Sigmoid colon (tissue), 7 donors: ENCODE results near the gene ABCC4. TPM values are rescaled to one million over a fixed set of nuclear protein-coding genes. Genes with fewer than 3 reads are reported as not detected.

Experiments used
- DNase-seq: peaks from one replicate; pipeline ENCODE4 v3.0.0-alpha.2; 2019
- H3K27ac ChIP-seq, 4 donors: fragments of 200-600 bp; sonication (generic); one replicate each; pipeline ENCODE4 v1.5.1; 2016 to 2019; ENCODE audit warnings: mild to moderate bottlenecking in 1 of 4
- H3K27me3 ChIP-seq, 3 donors: fragments of 200-600 bp; sonication (generic); one replicate each; pipeline ENCODE4 v1.5.1; 2019; ENCODE audit warnings: mild to moderate bottlenecking in 1 of 3
- H3K36me3 ChIP-seq, 4 donors: fragments of 200-600 bp; sonication (generic); one replicate each; pipeline ENCODE4 v1.5.1; 2016 to 2019
- H3K4me1 ChIP-seq, 4 donors: fragments of 200-600 bp; sonication (generic); one replicate each; pipeline ENCODE4 v1.5.1; 2017 to 2019
- H3K4me3 ChIP-seq, 4 donors: fragments of 200-600 bp; sonication (generic); one replicate each; pipeline ENCODE4 v1.5.1; 2017 to 2019; ENCODE audit warnings: mild to moderate bottlenecking in 2 of 4, moderate library complexity in 1 of 4
- H3K9me3 ChIP-seq, 4 donors: fragments of 200-600 bp in 3 of 4; sonication (generic) in 3 of 4; one replicate each; pipeline versions ENCODE4 v1.5.1 to v1.6.1; 2013 to 2019
- EP300 ChIP-seq, 4 donors: sonication (generic); formaldehyde crosslinking; IDR thresholded peaks; one replicate each; pipeline ENCODE4 v1.6.1; 2017; ENCODE audit warnings: antibody characterized with exemption in 4 of 4
- POLR2A ChIP-seq, 2 donors: fragments of 450-650 bp; IDR thresholded peaks; one replicate each; pipeline ENCODE4 v1.6.1; 2016; ENCODE audit warnings: antibody characterized with exemption in 2 of 2, mild to moderate bottlenecking in 2 of 2, moderate library complexity in 2 of 2
- POLR2AphosphoS5 ChIP-seq, 4 donors: sonication (generic); formaldehyde crosslinking; IDR thresholded peaks; one replicate each; pipeline ENCODE4 v1.6.1; 2017; ENCODE audit warnings: antibody characterized with exemption in 4 of 4
- WGBS, 2 donors: extraction: QIAGEN DNeasy Blood & Tissue Kit; methylation state at CpG; one replicate each; pipeline ENCODE4 v1.1.7; 2013; 5-methylcytosine and 5-hydroxymethylcytosine counted together
- intact Hi-C: fragments of 100-400 bp; cut with DNase I; formaldehyde crosslinking; loops from one replicate; pipeline ENCODE4 v1.15.1; 2023
- polyA plus RNA-seq, 3 donors: library from polyadenylated mRNA; stranded (reverse); fragments of 200-250 nt; gene quantifications; one replicate each; pipeline ENCODE4 v1.2.3, GENCODE V29; 2013
- total RNA-seq, 4 donors: library from RNA; depleted of rRNA; stranded (reverse); fragments of >200 nt; gene quantifications; one replicate each; pipeline ENCODE4 v1.1.0, GENCODE V29; 2016
- TF ChIP-seq, protein P1 (sequence below), 4 experiments: fragments of 450-650 bp in 3 of 4; fragments of 200-600 bp in 1 of 4; IDR thresholded peaks; one replicate each; pipeline ENCODE4 v1.5.1; 2016 to 2019; ENCODE audit warnings: antibody characterized with exemption in 4 of 4, mild to moderate bottlenecking in 3 of 4, moderate library complexity in 2 of 4
- donor health status: healthy with polysubstance abuse.
- donor health status: Bipolar disorder and iron deficiency.
- donor health status: healthy.

Gene ABCC4
- total and polyA plus RNA-seq, 7 donors: 1.2 to 56.3 (median 24.3) TPM

DNA sequence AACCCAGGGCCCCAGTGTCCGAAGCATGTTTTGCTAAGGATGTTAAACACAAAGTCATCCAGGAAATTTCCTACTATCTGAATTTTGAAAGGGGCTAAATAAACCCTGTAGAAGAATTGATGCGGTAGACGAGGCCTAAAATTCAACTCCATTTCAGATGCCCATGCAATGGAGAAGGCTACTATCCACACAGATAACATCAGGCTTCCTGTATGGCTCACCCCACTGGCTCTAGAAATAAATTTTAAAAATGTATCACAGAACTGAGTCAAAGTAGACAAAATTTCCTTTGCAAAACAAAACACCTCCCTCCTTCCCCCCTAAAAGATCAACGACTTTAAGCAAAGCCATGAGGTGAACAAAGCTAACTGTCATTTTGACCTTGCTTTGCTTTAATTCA, 188.4 kb downstream of the ABCC4 start:
- TF ChIP-seq, protein P1, sequence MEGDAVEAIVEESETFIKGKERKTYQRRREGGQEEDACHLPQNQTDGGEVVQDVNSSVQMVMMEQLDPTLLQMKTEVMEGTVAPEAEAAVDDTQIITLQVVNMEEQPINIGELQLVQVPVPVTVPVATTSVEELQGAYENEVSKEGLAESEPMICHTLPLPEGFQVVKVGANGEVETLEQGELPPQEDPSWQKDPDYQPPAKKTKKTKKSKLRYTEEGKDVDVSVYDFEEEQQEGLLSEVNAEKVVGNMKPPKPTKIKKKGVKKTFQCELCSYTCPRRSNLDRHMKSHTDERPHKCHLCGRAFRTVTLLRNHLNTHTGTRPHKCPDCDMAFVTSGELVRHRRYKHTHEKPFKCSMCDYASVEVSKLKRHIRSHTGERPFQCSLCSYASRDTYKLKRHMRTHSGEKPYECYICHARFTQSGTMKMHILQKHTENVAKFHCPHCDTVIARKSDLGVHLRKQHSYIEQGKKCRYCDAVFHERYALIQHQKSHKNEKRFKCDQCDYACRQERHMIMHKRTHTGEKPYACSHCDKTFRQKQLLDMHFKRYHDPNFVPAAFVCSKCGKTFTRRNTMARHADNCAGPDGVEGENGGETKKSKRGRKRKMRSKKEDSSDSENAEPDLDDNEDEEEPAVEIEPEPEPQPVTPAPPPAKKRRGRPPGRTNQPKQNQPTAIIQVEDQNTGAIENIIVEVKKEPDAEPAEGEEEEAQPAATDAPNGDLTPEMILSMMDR (IDR thresholded peaks at IDR 0.05): no peak
- TF ChIP-seq POLR2A (IDR thresholded peaks at IDR 0.05) (no peak), POLR2AphosphoS5 (IDR thresholded peaks at IDR 0.05) (no peak), EP300 (IDR thresholded peaks at IDR 0.05) (no peak)
- WGBS, 2 donors: 93% methylated on average over 4 of the region's 4 CpGs
- intact Hi-C loops: no loop called here

DNA sequence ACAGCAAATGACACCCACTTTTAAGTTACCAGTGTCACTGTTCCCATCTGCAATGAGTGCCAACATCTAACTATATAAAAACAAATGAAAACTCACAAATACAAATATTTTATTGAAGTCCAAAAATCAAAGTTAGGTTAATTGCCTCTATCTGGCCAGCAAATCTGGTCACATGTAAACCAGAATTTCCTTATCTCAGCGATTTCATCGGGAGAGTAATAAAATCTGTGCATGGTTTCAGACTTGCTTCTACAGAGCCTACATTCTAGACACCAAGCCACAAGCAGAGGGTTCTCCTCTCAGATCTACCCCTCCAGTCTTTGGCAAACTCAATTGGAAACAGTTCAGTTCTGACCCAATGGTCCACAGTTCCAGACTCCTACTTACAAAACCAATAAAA, 189.6 kb downstream of the ABCC4 start:
- intact Hi-C loops: no loop called here
- peaks cover 0 to 12% (median 0%) of the 10 kb centered on the region in 4 donors for H3K36me3 ChIP-seq
- no peaks in the 10 kb centered on the region for H3K27me3 ChIP-seq
- H3K4me3 ChIP-seq: no peak overlapping the region
- H3K4me1 ChIP-seq: no peaks in the 10 kb centered on the region
- no peak overlapping the region for H3K27ac ChIP-seq
- no peaks in the 10 kb centered on the region for H3K9me3 ChIP-seq
- DNase-seq: no peak
- 17 to 61% methylated on average over 2 of the region's 2 CpGs for WGBS, 2 donors
- TF ChIP-seq POLR2A (IDR thresholded peaks at IDR 0.05): no peak
- no peak for TF ChIP-seq EP300 (IDR thresholded peaks at IDR 0.05)
- TF ChIP-seq, protein P1 (IDR thresholded peaks at IDR 0.05): no peak
- TF ChIP-seq POLR2AphosphoS5 (IDR thresholded peaks at IDR 0.05): no peak

More for the DNA sequence above, 188.4 kb downstream of the ABCC4 start:
- H3K27me3 ChIP-seq: no peaks in the 10 kb centered on the region
- DNase-seq: no peak
- no peak overlapping the region for H3K4me3 ChIP-seq
- H3K4me1 ChIP-seq: no peaks in the 10 kb centered on the region
- no peak overlapping the region for H3K27ac ChIP-seq
- peaks cover 0 to 12% (median 0%) of the 10 kb centered on the region in 4 donors for H3K36me3 ChIP-seq
- no peaks in the 10 kb centered on the region for H3K9me3 ChIP-seq

DNA sequence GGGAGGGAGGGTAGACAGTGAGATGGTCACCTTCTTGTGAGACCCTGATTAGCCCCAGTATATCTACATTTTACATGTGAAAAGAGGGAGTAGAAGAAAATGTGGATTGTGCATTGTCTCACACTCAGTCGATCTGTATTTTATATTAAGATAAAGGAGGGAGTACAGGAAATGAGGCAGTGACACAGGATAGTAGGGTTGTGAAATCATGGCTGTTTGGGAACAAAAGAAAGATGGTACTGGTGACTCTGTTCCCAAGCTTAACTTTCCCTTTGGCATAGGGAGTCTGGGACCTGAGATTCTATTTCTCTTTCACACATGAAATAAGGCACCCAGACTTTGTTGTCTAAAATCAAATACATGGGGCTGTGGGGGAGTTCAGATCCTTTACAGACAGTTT, 194.7 kb downstream of the ABCC4 start:
- no peaks in the 10 kb centered on the region for H3K27me3 ChIP-seq
- intact Hi-C loops: no loop called here
- H3K36me3 ChIP-seq: peaks cover 0 to 9% (median 0%) of the 10 kb centered on the region in 4 donors
- no peak overlapping the region for H3K27ac ChIP-seq
- no peak overlapping the region for H3K4me3 ChIP-seq
- 91% methylated on average over 1 of the region's 1 CpG for WGBS, 2 donors
- no peak for TF ChIP-seq EP300 (IDR thresholded peaks at IDR 0.05)
- no peak for TF ChIP-seq POLR2A (IDR thresholded peaks at IDR 0.05)
- TF ChIP-seq, protein P1 (IDR thresholded peaks at IDR 0.05): no peak
- no peak for TF ChIP-seq POLR2AphosphoS5 (IDR thresholded peaks at IDR 0.05)
- DNase-seq: no peak
- no peaks in the 10 kb centered on the region for H3K9me3 ChIP-seq
- no peaks in the 10 kb centered on the region for H3K4me1 ChIP-seq

DNA sequence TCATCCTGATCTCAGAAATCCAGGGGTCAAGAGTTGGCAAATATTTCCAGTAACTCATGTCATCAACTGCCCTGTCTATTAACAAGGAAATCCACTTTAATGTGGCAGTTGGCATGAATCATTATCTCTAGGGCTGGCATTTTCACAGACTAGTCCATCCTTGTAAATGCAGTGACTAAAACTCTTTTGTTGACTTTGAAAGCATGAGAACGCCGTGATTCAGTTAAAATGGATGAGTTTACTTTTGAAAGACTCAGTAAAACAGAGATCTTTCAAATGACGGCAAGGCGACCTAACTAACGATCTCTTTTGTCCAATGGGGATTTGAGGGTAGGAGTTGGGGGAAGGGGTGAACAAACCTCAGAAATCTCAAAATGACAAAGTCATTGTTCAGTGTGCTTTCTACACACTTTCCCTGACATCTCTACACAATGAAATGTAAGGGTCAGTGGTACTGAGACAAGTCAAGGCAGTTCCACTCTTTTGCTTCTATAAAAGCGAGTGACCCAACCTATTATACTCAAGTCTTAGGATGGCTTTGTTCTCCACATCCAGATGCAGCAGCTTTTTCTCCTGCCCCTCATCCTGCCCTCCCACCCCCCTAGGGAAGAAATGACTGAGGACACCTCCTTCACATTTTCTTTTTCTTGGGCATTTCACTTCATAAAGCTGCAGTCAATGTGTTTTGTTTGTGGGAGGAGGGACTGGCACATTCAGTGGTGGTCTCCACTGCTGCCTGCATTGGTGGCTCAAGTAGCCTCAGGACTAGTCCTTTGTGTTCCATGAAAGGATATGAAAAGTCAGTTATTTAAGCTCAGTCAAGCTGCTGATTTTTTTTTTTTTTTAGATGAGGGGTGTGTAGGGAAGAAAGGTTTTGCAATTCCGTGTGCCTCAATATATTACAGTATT, 200.5 kb downstream of the ABCC4 start:
- TF ChIP-seq POLR2AphosphoS5 (IDR thresholded peaks at IDR 0.05): no peak
- TF ChIP-seq, protein P1 (IDR thresholded peaks at IDR 0.05): no peak
- TF ChIP-seq POLR2A (IDR thresholded peaks at IDR 0.05): no peak
- TF ChIP-seq EP300 (IDR thresholded peaks at IDR 0.05): no peak
- intact Hi-C loops: no loop called here

More for the DNA sequence above, 200.5 kb downstream of the ABCC4 start:
- H3K36me3 ChIP-seq: peaks cover 0 to 9% (median 0%) of the 10 kb centered on the region in 4 donors
- no peak overlapping the region for H3K4me3 ChIP-seq
- H3K9me3 ChIP-seq: no peaks in the 10 kb centered on the region
- no peak for DNase-seq
- WGBS, 2 donors: 84 to 85% methylated on average over 7 of the region's 7 CpGs
- no peak overlapping the region for H3K27ac ChIP-seq
- no peaks in the 10 kb centered on the region for H3K4me1 ChIP-seq
- H3K27me3 ChIP-seq: no peaks in the 10 kb centered on the region
